Astrocyte of the spinal cord (primary cell): ENCODE measurements around the gene RBP4.

Source experiments
- DNase-seq: peaks from one replicate; pipeline ENCODE4 v3.0.0; 2011; ENCODE audit warnings: low read depth, low spot score
- H3K4me3 ChIP-seq: 2 replicates; pipeline ENCODE4 v1.5.1; 2011; ENCODE audit warnings: low read depth, mild to moderate bottlenecking, low read length, moderate library complexity
- in situ Hi-C: cut with HindIII; loops from 2 replicates; pipeline ENCODE4 v1.10.0; 2017; ENCODE audit warnings: low sequenced_read_pairs
- TF ChIP-seq, protein P1 (sequence below): IDR thresholded peaks from 2 replicates; pipeline ENCODE4 v1.5.1; 2012; ENCODE audit warnings: low read depth, mild to moderate bottlenecking, low read length, inconsistent platforms

The RBP4 gene

DNA sequence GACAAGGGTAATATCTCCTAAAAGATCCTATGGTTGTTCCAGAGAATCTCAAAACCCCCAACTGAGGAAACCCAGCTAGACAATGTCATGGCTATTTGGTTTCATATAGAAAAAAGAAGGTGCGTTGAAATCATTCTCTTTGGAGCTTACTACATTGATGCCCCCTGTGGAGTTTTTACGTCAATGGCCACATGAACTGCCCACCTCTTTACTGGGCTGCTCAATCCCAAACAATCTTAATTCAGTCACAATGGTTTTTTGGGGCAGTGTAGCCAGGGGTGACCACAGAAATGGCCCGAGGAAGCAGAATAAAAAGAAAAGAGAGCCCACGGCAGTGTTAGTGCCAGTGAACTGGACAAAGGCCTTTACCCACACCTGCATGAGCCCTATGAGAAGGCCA is 7.8 kb downstream of the RBP4 start:
- TF ChIP-seq, protein P1, sequence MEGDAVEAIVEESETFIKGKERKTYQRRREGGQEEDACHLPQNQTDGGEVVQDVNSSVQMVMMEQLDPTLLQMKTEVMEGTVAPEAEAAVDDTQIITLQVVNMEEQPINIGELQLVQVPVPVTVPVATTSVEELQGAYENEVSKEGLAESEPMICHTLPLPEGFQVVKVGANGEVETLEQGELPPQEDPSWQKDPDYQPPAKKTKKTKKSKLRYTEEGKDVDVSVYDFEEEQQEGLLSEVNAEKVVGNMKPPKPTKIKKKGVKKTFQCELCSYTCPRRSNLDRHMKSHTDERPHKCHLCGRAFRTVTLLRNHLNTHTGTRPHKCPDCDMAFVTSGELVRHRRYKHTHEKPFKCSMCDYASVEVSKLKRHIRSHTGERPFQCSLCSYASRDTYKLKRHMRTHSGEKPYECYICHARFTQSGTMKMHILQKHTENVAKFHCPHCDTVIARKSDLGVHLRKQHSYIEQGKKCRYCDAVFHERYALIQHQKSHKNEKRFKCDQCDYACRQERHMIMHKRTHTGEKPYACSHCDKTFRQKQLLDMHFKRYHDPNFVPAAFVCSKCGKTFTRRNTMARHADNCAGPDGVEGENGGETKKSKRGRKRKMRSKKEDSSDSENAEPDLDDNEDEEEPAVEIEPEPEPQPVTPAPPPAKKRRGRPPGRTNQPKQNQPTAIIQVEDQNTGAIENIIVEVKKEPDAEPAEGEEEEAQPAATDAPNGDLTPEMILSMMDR = no peak
- no peak for DNase-seq

GRCh38 chr10:93591065-93591808 is 9.8 kb downstream of the RBP4 start:
- in situ Hi-C loops = no loop called here
- TF ChIP-seq, protein P1 = no peak
- no peak overlapping the region for H3K4me3 ChIP-seq
- no peak for DNase-seq

More for the DNA sequence above, 7.8 kb downstream of the RBP4 start:
- in situ Hi-C loops = no loop called here
- H3K4me3 ChIP-seq = no peak overlapping the region

GRCh38 chr10:93590638-93591037 is 10.4 kb downstream of the RBP4 start:
- in situ Hi-C loops = no loop called here
- TF ChIP-seq, protein P1 = no peak
- H3K4me3 ChIP-seq = no peak overlapping the region

GRCh38 chr10:93589648-93590562 is 11.1 kb downstream of the RBP4 start:
- H3K4me3 ChIP-seq = no peak overlapping the region
- TF ChIP-seq, protein P1 = no peak
- in situ Hi-C loops = no loop called here
- no peak for DNase-seq

More at GRCh38 chr10:93590638-93591037, 10.4 kb downstream of the RBP4 start:
- DNase-seq = no peak

GRCh38 chr10:93584445-93584844 is 16.6 kb downstream of the RBP4 start:
- TF ChIP-seq, protein P1 = no peak
- no peak for DNase-seq
- in situ Hi-C loops = no loop called here

GRCh38 chr10:93580828-93581227 is 20.2 kb downstream of the RBP4 start:
- peak; percentile 16 for DNase-seq
- TF ChIP-seq, protein P1 = no peak
- no peak overlapping the region for H3K4me3 ChIP-seq
- in situ Hi-C loops = no loop called here

More at GRCh38 chr10:93584445-93584844, 16.6 kb downstream of the RBP4 start:
- no peak overlapping the region for H3K4me3 ChIP-seq
